HCEC 1CT (cell line): ENCODE data around the gene IFI44.
A peak's percentile ranks its signal among the peaks of the same experiment; 100 is the strongest.

Experiments
- DNase-seq: peaks from one replicate; pipeline ENCODE4 v3.0.0-alpha.2; 2017

Gene IFI44

GRCh38 chr1:78652019-78652560 is 2.5 kb downstream of the IFI44 start:
- DNase-seq = no peak

GRCh38 chr1:78658901-78659300 is 9.3 kb downstream of the IFI44 start:
- no peak for DNase-seq

GRCh38 chr1:78663923-78664322 is 14.3 kb downstream of the IFI44 start:
- DNase-seq = no peak

GRCh38 chr1:78664763-78665162 is 15.1 kb downstream of the IFI44 start:
- no peak for DNase-seq

- no peak for DNase-seq
These were observed 16.2 kb downstream of the IFI44 start for GRCh38 chr1:78665809-78666208.

GRCh38 chr1:78667939-78668338 is 18.3 kb downstream of the IFI44 start:
- no peak for DNase-seq

- no peak for DNase-seq
These were observed 18.8 kb downstream of the IFI44 start for GRCh38 chr1:78668427-78668826.

GRCh38 chr1:78672428-78672827 is 22.8 kb downstream of the IFI44 start:
- no peak for DNase-seq

- no peak for DNase-seq
These were observed 23.5 kb downstream of the IFI44 start for GRCh38 chr1:78673120-78673519.

- DNase-seq = peak; percentile 59
These were observed 26.8 kb downstream of the IFI44 start for GRCh38 chr1:78676347-78676982.

GRCh38 chr1:78676993-78677392 is 27.4 kb downstream of the IFI44 start:
- no peak for DNase-seq

GRCh38 chr1:78677788-78678187 is 28.2 kb downstream of the IFI44 start:
- no peak for DNase-seq

GRCh38 chr1:78678324-78678723 is 28.7 kb downstream of the IFI44 start:
- no peak for DNase-seq

- no peak for DNase-seq
These were observed 31.6 kb downstream of the IFI44 start for GRCh38 chr1:78681265-78681664.

GRCh38 chr1:78682496-78682895 is 32.9 kb downstream of the IFI44 start:
- no peak for DNase-seq

- no peak for DNase-seq
These were observed 33.4 kb downstream of the IFI44 start for GRCh38 chr1:78683079-78683478.

GRCh38 chr1:78687315-78687714 is 37.7 kb downstream of the IFI44 start:
- no peak for DNase-seq

- DNase-seq = peak; percentile 67
These were observed 38.3 kb downstream of the IFI44 start for GRCh38 chr1:78687914-78688313.

GRCh38 chr1:78688697-78689096 is 39.1 kb downstream of the IFI44 start:
- DNase-seq = peak; percentile 81

- DNase-seq = no peak
These were observed 40.9 kb downstream of the IFI44 start for GRCh38 chr1:78690516-78690915.

- peak; percentile 92 for DNase-seq
These were observed 42.5 kb downstream of the IFI44 start for GRCh38 chr1:78691995-78692747.

- no peak for DNase-seq
These were observed 50.2 kb downstream of the IFI44 start for GRCh38 chr1:78699813-78700212.

- no peak for DNase-seq
These were observed 52.8 kb downstream of the IFI44 start for GRCh38 chr1:78702426-78702825.

- no peak for DNase-seq
These were observed 54.2 kb downstream of the IFI44 start for GRCh38 chr1:78703806-78704205.
